ENCODE measurements around the gene MAD1L1.

Gene MAD1L1

GRCh38 chr7:2158331-2159175 lies 74.2 kb downstream of the MAD1L1 start:
- no peak for DNase-seq (ENCODE audit: low read depth, low spot score)

GRCh38 chr7:2157473-2158279 lies 75.1 kb downstream of the MAD1L1 start:
- DNase-seq (ENCODE audit: low read depth, low spot score) = no peak

GRCh38 chr7:2156756-2157472 lies 75.8 kb downstream of the MAD1L1 start:
- no peak for DNase-seq (ENCODE audit: low read depth, low spot score)

- no peak for DNase-seq (ENCODE audit: low read depth, low spot score)
Measured at GRCh38 chr7:2154831-2155230, 77.9 kb downstream of the MAD1L1 start.

- DNase-seq (ENCODE audit: low read depth, low spot score) = no peak
Measured at GRCh38 chr7:2154121-2154520, 78.6 kb downstream of the MAD1L1 start.

- no peak for DNase-seq (ENCODE audit: low read depth, low spot score)
Measured at GRCh38 chr7:2152646-2153045, 80.1 kb downstream of the MAD1L1 start.

- DNase-seq (ENCODE audit: low read depth, low spot score) = no peak
Measured at GRCh38 chr7:2151801-2152612, 80.7 kb downstream of the MAD1L1 start.

GRCh38 chr7:2151237-2151636 lies 81.5 kb downstream of the MAD1L1 start:
- DNase-seq (ENCODE audit: low read depth, low spot score) = no peak

GRCh38 chr7:2150445-2150815 lies 82.3 kb downstream of the MAD1L1 start:
- DNase-seq (ENCODE audit: low read depth, low spot score) = no peak

GRCh38 chr7:2149672-2150444 lies 82.9 kb downstream of the MAD1L1 start:
- no peak for DNase-seq (ENCODE audit: low read depth, low spot score)

GRCh38 chr7:2148814-2149213 lies 83.9 kb downstream of the MAD1L1 start:
- DNase-seq (ENCODE audit: low read depth, low spot score) = no peak

GRCh38 chr7:2148189-2148588 lies 84.6 kb downstream of the MAD1L1 start:
- no peak for DNase-seq (ENCODE audit: low read depth, low spot score)

- DNase-seq (ENCODE audit: low read depth, low spot score) = no peak
Measured at GRCh38 chr7:2146676-2147472, 85.9 kb downstream of the MAD1L1 start.

- no peak for DNase-seq (ENCODE audit: low read depth, low spot score)
Measured at GRCh38 chr7:2145835-2146580, 86.7 kb downstream of the MAD1L1 start.

- no peak for DNase-seq (ENCODE audit: low read depth, low spot score)
Measured at GRCh38 chr7:2144926-2145325, 87.8 kb downstream of the MAD1L1 start.

GRCh38 chr7:2143981-2144595 lies 88.7 kb downstream of the MAD1L1 start:
- no peak for DNase-seq (ENCODE audit: low read depth, low spot score)

- DNase-seq (ENCODE audit: low read depth, low spot score) = no peak
Measured at GRCh38 chr7:2143450-2143849, 89.3 kb downstream of the MAD1L1 start.

GRCh38 chr7:2142386-2142785 lies 90.4 kb downstream of the MAD1L1 start:
- DNase-seq (ENCODE audit: low read depth, low spot score) = no peak

GRCh38 chr7:2141651-2142050 lies 91.1 kb downstream of the MAD1L1 start:
- no peak for DNase-seq (ENCODE audit: low read depth, low spot score)
